Stimulated activated naive CD4-positive, alpha-beta T cell (primary cell): Measurements from ENCODE around the gene ENAH.
A peak's percentile ranks its signal among the peaks of the same experiment; 100 is the strongest.

Source experiments
- DNase-seq, 6 experiments: peaks; one replicate each; lab custom pipeline; 2025; lab: John Stamatoyannopoulos, UW

The ENAH gene

DNA sequence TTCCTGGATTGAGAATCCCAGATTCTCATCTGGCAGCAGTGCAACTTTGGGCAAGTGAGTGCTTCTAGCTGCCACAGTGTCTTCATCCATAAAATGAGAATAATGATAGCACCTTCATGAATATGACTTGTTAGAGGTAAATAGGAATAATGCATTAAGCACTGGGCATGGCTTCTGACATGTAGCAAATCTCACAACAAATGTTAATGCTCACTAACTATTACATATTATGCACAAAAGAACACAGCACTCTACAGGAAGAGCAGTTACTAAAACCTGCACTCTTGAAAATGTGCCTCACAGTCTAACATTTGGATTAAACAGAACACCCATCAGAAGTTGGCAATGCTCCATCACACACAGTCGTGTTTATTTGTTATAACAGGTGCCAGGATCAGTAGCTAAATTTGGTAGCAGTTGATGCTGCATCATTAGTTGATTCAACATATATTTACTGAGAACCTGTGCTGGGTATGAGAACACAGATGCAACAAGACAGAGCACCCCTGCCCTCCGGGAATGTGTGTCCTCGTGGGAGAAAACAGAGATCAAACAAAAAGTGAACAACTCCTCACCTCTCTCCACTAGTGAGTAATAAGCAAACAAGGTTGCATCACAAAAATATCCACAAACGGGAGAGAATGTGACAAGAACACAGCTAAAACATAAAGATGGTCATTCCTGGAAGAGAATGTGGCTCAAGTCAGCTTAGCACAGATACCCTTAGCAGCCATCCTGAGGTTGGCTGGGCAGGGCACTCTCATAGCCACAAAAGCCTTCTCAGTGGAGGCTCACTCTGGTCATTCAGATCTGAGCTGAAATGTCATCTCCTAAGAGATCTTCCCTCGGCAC is 198.9 kb downstream of the ENAH start:
- no peak for DNase-seq

DNA sequence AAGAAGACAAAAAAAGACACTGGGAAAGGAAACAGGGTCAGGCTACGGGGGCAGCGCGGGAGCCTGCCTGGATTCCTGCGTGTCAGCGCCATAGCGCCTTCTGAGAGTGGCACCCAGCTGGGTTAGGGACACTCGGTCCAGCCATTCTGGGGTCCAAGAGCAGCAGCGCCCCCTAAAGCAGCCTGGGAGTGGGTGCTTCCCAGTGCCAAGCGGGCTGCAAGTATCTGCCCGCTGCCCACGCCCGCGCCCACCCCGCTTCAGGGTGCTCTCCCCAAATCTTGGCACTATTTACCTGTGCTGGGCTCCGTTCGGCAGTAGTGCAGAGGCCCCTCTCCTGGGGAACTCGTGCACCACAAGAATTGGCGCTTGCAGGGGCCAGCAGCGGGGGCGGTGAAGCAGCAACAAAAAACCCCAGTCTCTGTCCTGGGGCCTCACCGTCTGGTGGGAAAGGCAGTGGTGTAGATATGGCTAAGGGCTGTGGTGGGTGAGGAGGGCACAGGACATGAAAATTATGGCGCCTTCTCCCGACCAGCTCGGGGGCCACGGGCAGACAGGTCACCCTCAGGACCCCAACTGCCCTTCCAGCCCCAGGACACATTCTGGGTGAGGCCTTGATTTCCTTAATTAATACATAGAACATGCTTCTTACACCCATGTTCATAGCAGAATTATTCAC is 200.9 kb downstream of the ENAH start:
- no peak for DNase-seq

- no peak for DNase-seq
These were observed 201.6 kb downstream of the ENAH start for GRCh38 chr1:225451340-225451739.

- no peak for DNase-seq
These were observed 202.3 kb downstream of the ENAH start for GRCh38 chr1:225450491-225451191.

GRCh38 chr1:225449774-225450173 is 203.1 kb downstream of the ENAH start:
- no peak for DNase-seq

- no peak for DNase-seq
These were observed 203.7 kb downstream of the ENAH start for GRCh38 chr1:225449261-225449660.

- no peak for DNase-seq
These were observed 204.6 kb downstream of the ENAH start for GRCh38 chr1:225448146-225448805.

- no peak for DNase-seq
These were observed 205.3 kb downstream of the ENAH start for GRCh38 chr1:225447650-225448089.

DNA sequence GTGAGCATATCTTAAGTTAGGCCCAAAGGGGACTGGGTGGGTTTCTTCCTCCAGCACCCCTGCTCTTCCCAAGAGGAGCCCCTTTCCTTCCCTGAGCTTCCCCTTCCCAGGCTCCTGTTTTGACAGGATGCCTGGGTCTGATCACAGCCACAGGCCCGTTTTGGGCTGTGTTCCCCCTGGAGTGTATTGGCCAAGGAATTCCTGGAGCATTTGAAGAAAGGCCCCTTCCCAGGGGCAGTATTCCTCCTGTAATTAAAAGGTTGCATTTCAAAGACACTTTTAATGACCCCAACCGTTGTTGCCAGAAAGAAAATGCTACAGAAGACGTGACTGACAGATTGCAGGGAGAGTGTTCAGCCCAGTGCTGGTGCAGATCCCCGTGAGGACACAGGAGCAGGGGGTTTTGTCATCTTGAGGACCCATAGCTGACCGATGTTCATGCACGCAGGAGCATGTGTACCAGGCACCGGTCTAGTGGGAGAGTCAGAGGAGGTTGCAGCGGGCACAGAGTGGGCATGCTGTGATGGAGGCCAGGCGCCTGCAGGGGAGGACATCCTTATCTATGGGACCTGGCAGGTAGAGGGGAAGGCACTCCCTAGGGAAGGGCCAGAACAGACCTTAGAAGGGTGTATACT is 205.8 kb downstream of the ENAH start:
- no peak for DNase-seq

GRCh38 chr1:225446595-225446960 is 206.3 kb downstream of the ENAH start:
- DNase-seq, result no peak

DNA sequence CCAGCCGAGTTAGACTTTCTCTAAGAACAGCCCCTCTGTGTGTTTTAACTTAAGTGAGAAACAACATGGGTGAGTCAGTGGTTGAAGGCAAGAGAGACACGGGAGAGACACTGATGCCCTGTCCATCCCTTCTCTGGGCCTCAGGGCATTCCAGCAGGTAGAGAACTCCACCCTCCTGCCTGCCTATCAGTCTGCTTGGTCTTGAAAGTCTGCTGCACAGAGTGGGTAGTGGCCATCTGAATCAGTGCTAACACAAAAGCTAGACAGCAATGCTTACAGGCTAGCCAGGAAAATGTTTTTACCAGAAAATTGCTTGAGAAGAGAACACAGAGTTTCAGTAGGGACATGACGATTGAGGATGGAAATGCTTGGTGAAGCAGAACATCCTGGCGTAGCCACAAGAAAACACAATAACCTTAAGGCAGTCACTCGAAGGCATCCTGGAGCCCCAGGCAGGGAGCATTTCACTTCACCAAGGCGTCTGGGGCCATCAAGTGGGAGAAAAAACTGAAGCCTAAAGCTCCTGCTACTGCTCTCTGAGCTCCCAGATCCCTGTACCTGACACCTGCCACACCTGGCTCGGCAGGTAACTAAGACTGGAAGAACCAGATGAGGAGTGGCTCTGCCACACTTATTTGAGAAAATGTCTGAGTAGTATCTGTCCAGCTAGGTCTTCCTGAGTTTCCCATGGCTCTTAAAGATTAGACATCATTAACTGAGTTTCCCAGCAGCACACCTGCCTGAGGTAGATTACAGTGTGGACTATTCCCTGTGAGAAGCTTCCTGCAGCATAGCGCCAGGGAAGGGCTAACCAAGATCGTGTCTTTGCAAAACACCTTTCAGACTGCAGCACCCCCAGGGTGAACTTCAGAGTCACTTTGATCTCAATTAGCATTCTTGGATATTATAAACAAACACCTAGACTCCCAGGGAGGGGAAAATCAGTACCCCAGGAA is 207.0 kb downstream of the ENAH start:
- DNase-seq, result peak in 3 of 6 experiments; percentile 32 to 59 (median 45)

GRCh38 chr1:225442123-225442505 is 210.8 kb downstream of the ENAH start:
- DNase-seq, result no peak

- no peak for DNase-seq
These were observed 211.4 kb downstream of the ENAH start for GRCh38 chr1:225441314-225442122.

DNA sequence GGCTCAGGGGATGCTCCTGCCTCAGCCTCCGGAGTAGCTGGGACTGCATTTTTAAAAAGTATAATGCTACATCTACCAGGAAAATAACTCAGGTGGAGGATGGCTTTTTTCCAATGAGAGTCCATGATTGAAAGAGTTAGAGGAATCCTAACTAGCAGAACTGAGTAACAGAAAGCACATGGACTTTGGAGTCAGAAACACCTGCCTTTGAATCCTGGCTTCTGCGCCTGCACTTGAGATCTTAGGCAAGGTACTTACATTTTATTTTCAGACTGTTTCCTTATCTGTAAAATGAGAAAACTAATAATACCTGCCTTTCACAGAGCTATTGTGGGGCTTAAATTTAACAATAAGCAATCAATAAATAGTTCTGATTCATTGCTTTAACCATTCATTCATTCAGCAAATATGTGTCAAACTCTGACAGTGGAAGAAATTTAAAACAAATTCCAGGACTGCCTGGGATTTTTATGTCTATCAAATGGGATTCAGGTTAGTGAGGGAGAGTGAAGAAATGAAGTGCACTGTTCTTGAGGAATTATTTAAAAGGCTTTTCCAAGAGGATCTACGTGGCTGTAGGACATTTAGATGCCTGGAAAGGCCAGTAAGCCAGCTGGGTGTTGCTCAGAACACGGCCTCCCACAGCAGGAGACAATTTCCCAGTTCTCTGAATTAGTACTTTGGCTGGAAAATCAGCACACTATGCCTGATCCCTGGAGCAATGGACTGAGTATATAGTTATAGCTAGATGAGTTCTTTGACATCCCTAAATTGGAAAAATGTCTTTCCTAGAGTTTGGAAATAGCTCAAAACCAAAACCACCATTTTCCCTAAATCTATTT is 212.3 kb downstream of the ENAH start:
- DNase-seq, result no peak

- DNase-seq, result no peak
These were observed 215.0 kb downstream of the ENAH start for GRCh38 chr1:225437710-225438437.
